HG03025 (cell line): ENCODE results near the gene CST9.

Experiments used
- ATAC-seq: cut with Tn5 transposase; IDR thresholded peaks from one replicate; pipeline ENCODE4 v1.9.1; 2021; ENCODE audit warnings: mild to moderate bottlenecking, moderate library complexity; ENCODE audit not compliant: unreplicated experiment, low FRiP score

The CST9 gene

DNA sequence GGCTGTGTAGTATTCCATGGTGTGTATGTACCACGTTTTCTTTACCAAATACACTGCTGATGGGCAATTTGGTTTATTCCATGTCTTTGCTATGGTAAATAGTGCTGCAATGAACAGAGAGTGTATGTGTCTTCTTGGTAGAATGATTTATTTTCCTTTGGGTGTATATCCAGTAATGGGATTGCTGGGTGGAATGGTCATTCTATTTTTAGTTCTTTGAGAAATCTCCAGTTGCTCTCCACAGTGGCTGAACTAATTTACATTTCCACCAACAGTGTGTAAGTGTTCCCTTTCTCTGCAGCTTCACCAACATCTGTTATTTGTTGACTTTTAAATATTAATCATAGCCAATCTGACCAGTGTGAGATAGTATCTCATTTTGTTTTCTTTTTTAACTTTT lies 51.3 kb downstream of the CST9 start:
- ATAC-seq: no peak
